ENCODE data around the gene ERBB2. TPM values are rescaled to one million over a fixed set of nuclear protein-coding genes. Genes with fewer than 3 reads are reported as not detected.
A peak's percentile ranks its signal among the peaks of the same experiment; 100 is the strongest.

ERBB2 gene
- total RNA-seq, 4 donors from 2014 or later: 175 to 439 (median 234) TPM

DNA sequence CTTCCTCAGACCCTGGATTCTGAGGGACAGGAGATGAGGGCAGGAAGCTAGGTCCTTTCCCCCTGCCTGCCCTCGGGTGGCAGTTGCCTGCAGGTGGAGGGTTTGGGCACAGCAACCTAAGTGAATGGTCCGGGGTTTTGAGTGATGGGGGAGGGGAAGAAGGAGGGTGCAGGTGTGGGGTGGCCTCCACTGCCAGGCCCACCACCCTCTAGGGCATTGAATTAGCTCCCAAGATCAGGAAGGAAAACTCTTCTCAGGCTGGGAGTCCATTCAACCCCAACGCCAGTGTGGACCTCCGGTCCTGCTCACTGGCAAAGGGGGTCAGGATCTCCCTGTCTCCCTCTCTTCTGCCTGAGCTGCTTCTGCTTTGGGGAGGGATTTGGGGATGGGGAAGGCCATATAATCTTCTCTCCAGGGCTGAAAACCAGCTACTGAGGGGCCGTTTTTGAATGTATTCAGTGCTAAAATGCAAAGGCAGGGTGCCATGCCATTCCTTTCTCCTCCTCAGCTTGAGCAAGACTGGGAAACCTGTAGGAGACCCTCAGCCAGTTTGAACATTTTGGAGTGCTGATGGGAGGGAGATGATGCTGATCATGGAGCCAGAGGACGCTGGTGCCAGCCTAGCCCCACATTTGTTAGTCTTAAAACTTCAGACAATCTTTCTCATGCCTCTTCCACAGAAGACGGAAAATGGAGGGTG, 56.7 kb downstream of the ERBB2 start:
- peak overlapping the region; percentile 91 to 98 (median 96) for H3K27ac ChIP-seq
- 49 to 50% methylated on average over 2 to 7 of the region's 7 CpGs for whole genome bisulfite sequencing, 2 donors (ENCODE audit: low coverage in 1 of 2)
- H3K27me3 ChIP-seq: peaks cover 14% of the 10 kb centered on the region
- no peaks in the 10 kb centered on the region for H3K36me3 ChIP-seq
- intact Hi-C loops (cut with DNase I; ENCODE audit: low total_unique reads): loop anchor here (10.0 kb wide), 1 partner anchor 122 kb away; the partner anchor contains the start of gene STARD3
- in situ Hi-C loops (cut with MboI; ENCODE audit: low pct_ligation_motif_present in 1 of 4, low pct_unique_long_range_greater_than_20kb in 1 of 4, low sequenced_read_pairs in 3 of 4): loop anchor here in 2 of 4 donors (10.0 kb wide), 2 partner anchors 132 to 142 kb away; partner anchors contain the start of gene PPP1R1B (in 1 of the 2)
- H3K9me3 ChIP-seq: no peaks in the 10 kb centered on the region
- TF ChIP-seq EP300 (IDR thresholded peaks at IDR 0.05; ENCODE audit: low read depth): no peak
- no peak overlapping the region for H3K4me3 ChIP-seq
- no peak for DNase-seq
- H3K4me1 ChIP-seq: peaks cover 6 to 21% (median 14%) of the 10 kb centered on the region in 4 donors

DNA sequence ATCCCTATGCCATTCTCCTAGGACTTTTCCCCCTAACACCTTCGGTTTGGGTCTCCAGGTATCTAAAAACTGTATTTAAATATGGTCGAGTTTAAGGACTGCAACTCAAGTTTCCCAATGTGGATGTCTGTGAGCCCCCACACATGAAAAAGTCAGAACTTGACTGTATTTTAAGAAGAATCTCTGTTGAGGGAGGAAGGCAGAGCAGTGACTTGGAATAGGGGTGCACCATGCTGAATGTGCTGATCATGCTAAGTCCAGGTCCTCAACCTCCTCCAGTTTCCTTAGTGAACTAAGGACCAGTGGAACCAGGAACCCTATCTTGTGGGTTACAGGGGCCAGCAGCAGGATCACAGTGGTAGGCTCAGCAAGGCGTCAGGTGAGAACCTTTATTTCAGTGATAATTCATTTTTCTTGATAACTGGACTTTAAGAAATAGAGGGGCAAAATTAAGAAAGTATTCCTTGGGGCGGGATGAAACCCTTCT, 57.4 kb downstream of the ERBB2 start:
- no peak overlapping the region for H3K4me3 ChIP-seq
- H3K27me3 ChIP-seq: peaks cover 15% of the 10 kb centered on the region
- in situ Hi-C loops (cut with MboI; ENCODE audit: low pct_ligation_motif_present in 1 of 4, low pct_unique_long_range_greater_than_20kb in 1 of 4, low sequenced_read_pairs in 3 of 4): loop anchor here in 2 of 4 donors (10.0 kb wide), 2 partner anchors 132 to 142 kb away; partner anchors contain the start of gene PPP1R1B (in 1 of the 2)
- 89 to 90% methylated on average over 3 to 4 of the region's 4 CpGs for WGBS, 2 donors (ENCODE audit: low coverage in 1 of 2)
- H3K27ac ChIP-seq: peak overlapping the region in 2 of 4 donors; percentile 96 to 98
- DNase-seq: no peak
- peaks cover 6 to 21% (median 14%) of the 10 kb centered on the region in 4 donors for H3K4me1 ChIP-seq
- intact Hi-C loops (cut with DNase I; ENCODE audit: low total_unique reads): loop anchor here (10.0 kb wide), 1 partner anchor 122 kb away; the partner anchor contains the start of gene STARD3
- no peak for TF ChIP-seq POLR2A (IDR thresholded peaks at IDR 0.05)
- H3K36me3 ChIP-seq: no peaks in the 10 kb centered on the region
- H3K9me3 ChIP-seq: no peaks in the 10 kb centered on the region

DNA sequence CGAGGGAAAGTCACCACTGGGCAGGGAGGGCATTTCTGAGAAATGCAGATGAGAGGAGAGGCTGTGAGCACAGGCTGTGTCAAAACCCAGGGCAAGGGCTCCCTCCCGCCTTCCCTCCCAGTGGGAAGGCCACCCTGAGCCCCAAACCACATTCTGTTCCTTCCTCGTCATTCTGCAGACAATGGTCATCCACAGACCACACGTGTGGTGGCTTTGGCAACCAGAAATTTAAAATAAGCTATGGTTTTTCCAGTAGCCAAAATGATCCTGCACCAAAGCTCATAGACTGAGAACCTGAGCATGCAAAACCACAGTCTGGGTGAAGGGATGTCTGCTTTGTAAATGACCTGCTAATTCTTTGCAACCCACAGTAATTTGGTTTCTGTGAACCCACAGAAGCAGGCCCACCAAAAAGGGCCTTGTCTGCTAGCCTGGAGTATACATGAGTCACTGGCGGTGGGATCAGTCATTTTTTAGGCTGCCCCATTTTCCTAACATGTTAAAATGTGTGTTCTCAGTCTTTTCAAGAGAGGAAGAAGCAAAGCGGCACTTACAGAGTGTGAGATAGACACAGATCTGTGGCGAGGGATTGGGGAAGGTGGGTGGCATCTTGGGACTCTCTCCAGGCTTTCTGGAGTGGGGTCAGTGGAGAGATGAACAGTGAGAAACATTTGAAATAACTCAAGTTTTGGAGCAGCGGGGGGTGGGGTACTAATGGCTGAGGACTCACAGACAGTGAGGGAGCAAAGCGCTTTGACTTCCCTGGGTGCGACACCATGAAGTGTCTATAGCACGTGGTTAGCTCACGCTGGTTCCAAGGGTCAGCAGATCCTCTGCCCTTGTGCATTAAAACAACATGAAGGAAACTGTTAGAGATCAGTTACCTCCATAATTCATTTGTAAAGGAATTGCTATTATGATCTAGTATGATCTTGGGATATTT, 58.3 kb downstream of the ERBB2 start:
- Histone ChIP-seq H3K27me3 (peaks cover 17% of the 10 kb centered on the region), H3K36me3 (no peaks in the 10 kb centered on the region), H3K4me1 (peaks cover 4 to 16% (median 13%) of the 10 kb centered on the region in 4 donors), H3K27ac (peak overlapping the region in 2 of 4 donors; percentile 40 to 98), H3K9me3 (no peaks in the 10 kb centered on the region), H3K4me3 (no peak overlapping the region)
- in situ Hi-C loops (cut with MboI; ENCODE audit: low pct_ligation_motif_present in 1 of 4, low pct_unique_long_range_greater_than_20kb in 1 of 4, low sequenced_read_pairs in 3 of 4) (loop anchor here in 2 of 4 donors (10.0 kb wide), 2 partner anchors 133 to 143 kb away; partner anchors contain the start of gene PPP1R1B (in 1 of the 2)), intact Hi-C loops (cut with DNase I; ENCODE audit: low total_unique reads) (loop anchor here (10.0 kb wide), 1 partner anchor 123 kb away; the partner anchor contains the start of gene STARD3)
- 59 to 83% methylated on average over 7 to 12 of the region's 12 CpGs for WGBS, 2 donors (ENCODE audit: low coverage in 1 of 2)
- TF ChIP-seq EP300 (IDR thresholded peaks at IDR 0.05; ENCODE audit: low read depth): no peak
- peak; percentile 26 for DNase-seq

GRCh38 chr17:39759204-39759603, 59.3 kb downstream of the ERBB2 start:
- DNase-seq: no peak
- peaks cover 0 to 8% (median 7%) of the 10 kb centered on the region in 4 donors for H3K4me1 ChIP-seq
- TF ChIP-seq POLR2A (IDR thresholded peaks at IDR 0.05) (no peak), EP300 (IDR thresholded peaks at IDR 0.05; ENCODE audit: low read depth) (no peak), POLR2AphosphoS5 (IDR thresholded peaks at IDR 0.05) (no peak)
- TF ChIP-seq, protein P1, sequence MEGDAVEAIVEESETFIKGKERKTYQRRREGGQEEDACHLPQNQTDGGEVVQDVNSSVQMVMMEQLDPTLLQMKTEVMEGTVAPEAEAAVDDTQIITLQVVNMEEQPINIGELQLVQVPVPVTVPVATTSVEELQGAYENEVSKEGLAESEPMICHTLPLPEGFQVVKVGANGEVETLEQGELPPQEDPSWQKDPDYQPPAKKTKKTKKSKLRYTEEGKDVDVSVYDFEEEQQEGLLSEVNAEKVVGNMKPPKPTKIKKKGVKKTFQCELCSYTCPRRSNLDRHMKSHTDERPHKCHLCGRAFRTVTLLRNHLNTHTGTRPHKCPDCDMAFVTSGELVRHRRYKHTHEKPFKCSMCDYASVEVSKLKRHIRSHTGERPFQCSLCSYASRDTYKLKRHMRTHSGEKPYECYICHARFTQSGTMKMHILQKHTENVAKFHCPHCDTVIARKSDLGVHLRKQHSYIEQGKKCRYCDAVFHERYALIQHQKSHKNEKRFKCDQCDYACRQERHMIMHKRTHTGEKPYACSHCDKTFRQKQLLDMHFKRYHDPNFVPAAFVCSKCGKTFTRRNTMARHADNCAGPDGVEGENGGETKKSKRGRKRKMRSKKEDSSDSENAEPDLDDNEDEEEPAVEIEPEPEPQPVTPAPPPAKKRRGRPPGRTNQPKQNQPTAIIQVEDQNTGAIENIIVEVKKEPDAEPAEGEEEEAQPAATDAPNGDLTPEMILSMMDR (IDR thresholded peaks at IDR 0.05): no peak
- no peaks in the 10 kb centered on the region for H3K9me3 ChIP-seq
- no peaks in the 10 kb centered on the region for H3K36me3 ChIP-seq
- 78% methylated on average over 5 of the region's 5 CpGs; no CpG with 5 or more reads in 1 of the 2 donors for WGBS, 2 donors (ENCODE audit: low coverage in 1 of 2)
- peak overlapping the region in 1 of 4 donors; percentile 7 for H3K27ac ChIP-seq
- intact Hi-C loops (cut with DNase I; ENCODE audit: low total_unique reads): loop anchor here (10.0 kb wide), 1 partner anchor 124 kb away; the partner anchor contains the start of gene STARD3
- H3K4me3 ChIP-seq: no peak overlapping the region
- in situ Hi-C loops (cut with MboI; ENCODE audit: low pct_ligation_motif_present in 1 of 4, low pct_unique_long_range_greater_than_20kb in 1 of 4, low sequenced_read_pairs in 3 of 4): loop anchor here in 2 of 4 donors (10.0 kb wide), 2 partner anchors 134 to 144 kb away; partner anchors contain the start of gene PPP1R1B (in 1 of the 2)
- H3K27me3 ChIP-seq: peaks cover 17% of the 10 kb centered on the region

- intact Hi-C loops (cut with DNase I; ENCODE audit: low total_unique reads) (no loop called here), in situ Hi-C loops (cut with MboI; ENCODE audit: low pct_ligation_motif_present in 1 of 4, low pct_unique_long_range_greater_than_20kb in 1 of 4, low sequenced_read_pairs in 3 of 4) (no loop called here)
- H3K27me3 ChIP-seq: peaks cover 17% of the 10 kb centered on the region
- TF ChIP-seq, protein P1 (IDR thresholded peaks at IDR 0.05): no peak
- TF ChIP-seq POLR2A (IDR thresholded peaks at IDR 0.05): no peak
- TF ChIP-seq EP300 (IDR thresholded peaks at IDR 0.05; ENCODE audit: low read depth): no peak
- TF ChIP-seq POLR2AphosphoS5 (IDR thresholded peaks at IDR 0.05): no peak
- 80 to 91% methylated on average over 1 to 7 of the region's 10 CpGs for WGBS, 2 donors (ENCODE audit: low coverage in 1 of 2)
- no peak overlapping the region for H3K4me3 ChIP-seq
- no peak overlapping the region for H3K27ac ChIP-seq
- H3K9me3 ChIP-seq: no peaks in the 10 kb centered on the region
- no peak for DNase-seq
- no peaks in the 10 kb centered on the region for H3K36me3 ChIP-seq
- H3K4me1 ChIP-seq: no peaks in the 10 kb centered on the region
These were observed 62.1 kb downstream of the ERBB2 start for GRCh38 chr17:39761861-39762496.

Data from transverse colon (tissue), 4 donors.